HepG2 (cell line): ENCODE data around the gene CSNK1G1. TPM values are rescaled to one million over a fixed set of nuclear protein-coding genes. Genes with fewer than 3 reads are reported as not detected.
A peak's percentile ranks its signal among the peaks of the same experiment; 100 is the strongest.

ENCODE experiments used
- ARNT2 ChIP-seq: sonication (generic); formaldehyde crosslinking; IDR thresholded peaks from 2 replicates; pipeline ENCODE4 v1.8.0; 2022; ENCODE audit warnings: mild to moderate bottlenecking, low read depth, missing genetic modification reagents, moderate library complexity
- CAMTA2 ChIP-seq: sonication (generic); formaldehyde crosslinking; IDR thresholded peaks from 2 replicates; pipeline ENCODE4 v1.4.0; 2020; ENCODE audit warnings: mild to moderate bottlenecking, missing genetic modification reagents, borderline replicate concordance
- DNMT1 ChIP-seq: sonication (generic); formaldehyde crosslinking; IDR thresholded peaks from 2 replicates; pipeline ENCODE4 v1.5.1; 2020; ENCODE audit warnings: mild to moderate bottlenecking, missing genetic modification reagents
- HNRNPL ChIP-seq: fragments of 200-400 bp; formaldehyde crosslinking; IDR thresholded peaks from 2 replicates; pipeline ENCODE4 v1.6.1; 2017; ENCODE audit warnings: mild to moderate bottlenecking, low read depth, low read length
- IRX3 ChIP-seq: sonication (generic); formaldehyde crosslinking; IDR thresholded peaks from 2 replicates; pipeline ENCODE4 v1.8.1; 2023; ENCODE audit warnings: mild to moderate bottlenecking, low read depth, missing genetic modification reagents, borderline replicate concordance
- KDM5B ChIP-seq: sonication (generic); formaldehyde crosslinking; IDR thresholded peaks from 2 replicates; pipeline ENCODE4 v1.4.0; 2020; ENCODE audit warnings: missing genetic modification reagents, mild to moderate bottlenecking, borderline replicate concordance
- MAZ ChIP-seq, 2 experiments: sonication (generic) in 1 of 2; formaldehyde crosslinking in 1 of 2; IDR thresholded peaks; 2 replicates each; pipeline versions ENCODE4 v1.5.0 to v1.6.1; 2012 to 2020; ENCODE audit warnings: low read depth in 2 of 2, mild to moderate bottlenecking in 2 of 2, borderline replicate concordance in 1 of 2, improper control_type of control experiment in 1 of 2, low read length in 1 of 2, missing genetic modification reagents in 1 of 2, moderate library complexity in 1 of 2
- MBNL3 ChIP-seq: fragments of 250-450 bp; sonication (Bioruptor Pico); conservative IDR thresholded peaks from 2 replicates; pipeline ENCODE4 v1.8.0; 2022; ENCODE audit warnings: mild to moderate bottlenecking, inconsistent platforms
- NCOA2 ChIP-seq: sonication (generic); formaldehyde crosslinking; IDR thresholded peaks from 2 replicates; pipeline ENCODE4 v1.8.0; 2022; ENCODE audit warnings: inconsistent platforms
- NR3C1 ChIP-seq: sonication (generic); formaldehyde crosslinking; IDR thresholded peaks from 2 replicates; pipeline ENCODE4 v1.4.0; 2020; ENCODE audit warnings: missing genetic modification reagents
- RFX1 ChIP-seq: fragments of 450-650 bp; IDR thresholded peaks from 2 replicates; pipeline ENCODE4 v1.6.1; 2017
- SAP130 ChIP-seq: IDR thresholded peaks from 2 replicates; pipeline ENCODE4 v1.6.1; 2016; ENCODE audit warnings: low read depth
- SRF ChIP-seq: IDR thresholded peaks from 2 replicates; pipeline ENCODE4 v1.6.1; 2011; ENCODE audit warnings: mild to moderate bottlenecking, low read depth, low read length, moderate library complexity
- SYNCRIP ChIP-seq: fragments of 200-400 bp; formaldehyde crosslinking; IDR thresholded peaks from 2 replicates; pipeline ENCODE4 v1.6.1; 2018; ENCODE audit warnings: mild to moderate bottlenecking, low read depth, low read length; ENCODE audit not compliant: insufficient read depth
- TEAD2 ChIP-seq: sonication (generic); formaldehyde crosslinking; IDR thresholded peaks from 2 replicates; pipeline ENCODE4 v1.9.0; 2021; ENCODE audit warnings: missing genetic modification reagents
- TERF1 ChIP-seq: sonication (generic); formaldehyde crosslinking; IDR thresholded peaks from 2 replicates; pipeline ENCODE4 v1.8.0; 2022; ENCODE audit warnings: mild to moderate bottlenecking, missing genetic modification reagents, moderate library complexity
- ZBTB43 ChIP-seq: sonication (generic); formaldehyde crosslinking; conservative IDR thresholded peaks from 2 replicates; pipeline ENCODE4 v1.4.0; 2020; ENCODE audit warnings: missing genetic modification reagents
- ZFX ChIP-seq: sonication (generic); formaldehyde crosslinking; IDR thresholded peaks from 2 replicates; pipeline ENCODE4 v1.4.0; 2020; ENCODE audit warnings: mild to moderate bottlenecking, low read depth, missing genetic modification reagents, moderate library complexity
- ZIK1 ChIP-seq: sonication (generic); formaldehyde crosslinking; IDR thresholded peaks from 2 replicates; pipeline ENCODE4 v1.5.0; 2020; ENCODE audit warnings: mild to moderate bottlenecking, low read depth, missing genetic modification reagents, borderline replicate concordance
- ZNF205 ChIP-seq: IDR thresholded peaks from 2 replicates; pipeline ENCODE4 v1.6.1; 2018; ENCODE audit warnings: missing biosample characterization, missing genetic modification reagents
- ZNF44 ChIP-seq: sonication (generic); formaldehyde crosslinking; IDR thresholded peaks from 2 replicates; pipeline ENCODE4 v1.5.1; 2020; ENCODE audit warnings: mild to moderate bottlenecking, missing genetic modification reagents
- ZNF552 ChIP-seq: sonication (generic); formaldehyde crosslinking; IDR thresholded peaks from 2 replicates; pipeline ENCODE4 v1.9.0; 2022; ENCODE audit warnings: missing genetic modification reagents, mild to moderate bottlenecking, borderline replicate concordance
- ZNF580 ChIP-seq: IDR thresholded peaks from 2 replicates; pipeline ENCODE4 v1.6.1; 2016; ENCODE audit warnings: low read depth, borderline replicate concordance
- ZNF597 ChIP-seq: sonication (generic); formaldehyde crosslinking; IDR thresholded peaks from 2 replicates; pipeline ENCODE4 v1.5.0; 2020; ENCODE audit warnings: missing genetic modification reagents
- ZNF7 ChIP-seq: IDR thresholded peaks from 2 replicates; pipeline ENCODE4 v1.6.1; 2016; ENCODE audit warnings: missing biosample characterization, missing genetic modification reagents
- ZNF75D ChIP-seq: sonication (generic); formaldehyde crosslinking; IDR thresholded peaks from 2 replicates; pipeline ENCODE4 v1.8.1; 2023; ENCODE audit warnings: missing genetic modification reagents, mild to moderate bottlenecking, borderline replicate concordance
- ZNF784 ChIP-seq: sonication (generic); formaldehyde crosslinking; IDR thresholded peaks from 2 replicates; pipeline ENCODE4 v1.5.1; 2020; ENCODE audit warnings: missing genetic modification reagents, mild to moderate bottlenecking, borderline replicate concordance
- polyA plus RNA-seq, 8 experiments: library from polyadenylated mRNA; depleted of rRNA in 3 of 8; stranded (reverse) in 7 of 8; unstranded in 1 of 8; fragments of >200 nt; fragmentation: Illumina TruSeq in 4 of 8; extraction: Trizol in 4 of 8; gene quantifications; 2 replicates each; pipeline versions ENCODE4 v1.2.1 to v1.2.3, GENCODE V29; 2011 to 2016; ENCODE audit warnings: low read depth in 4 of 8, missing spikeins in 1 of 8, mixed read lengths in 1 of 8; ENCODE audit not compliant: insufficient read depth in 1 of 8
- total RNA-seq, 5 experiments: library from RNA; depleted of rRNA; stranded (reverse); fragments of >200 nt; fragmentation: Illumina TruSeq; extraction: Trizol; gene quantifications; 2 replicates each; pipeline ENCODE4 v1.2.3, GENCODE V29; 2016; ENCODE audit warnings: low read depth in 1 of 5

CSNK1G1 gene
- total and polyA plus RNA-seq, 2 of the 13 experiments (the other 11 are each of a cell fraction or from before 2014, with no cell fraction given): 8.5 to 12.6 TPM

- TF ChIP-seq ZNF552 (CRISPR knock-in tag) (no peak), SAP130 (peak; percentile 97), NCOA2 (peak; percentile 82), DNMT1 (no peak), IRX3 (CRISPR knock-in tag) (no peak), TERF1 (CRISPR knock-in tag) (no peak), MBNL3 (CRISPR knock-in tag) (no peak), RFX1 (no peak), TEAD2 (CRISPR knock-in tag) (no peak), ZNF597 (CRISPR knock-in tag) (no peak), ZNF784 (CRISPR knock-in tag) (0 out of 2 replicates have a peak, but pooled peaks have one; percentile 36), SRF (no peak), KDM5B (no peak), ARNT2 (no peak), ZNF44 (CRISPR knock-in tag) (no peak), NR3C1 (CRISPR knock-in tag) (no peak), ZFX (no peak; the same call in 1 of the 2 replicates), CAMTA2 (no peak), ZNF205 (CRISPR knock-in tag) (peak; percentile 94), ZIK1 (CRISPR knock-in tag) (no peak), HNRNPL (no peak), ZNF580 (CRISPR knock-in tag) (0 out of 2 replicates have a peak, but pooled peaks have one; percentile 24), MAZ (IDR thresholded peaks at IDR 0.05; ENCODE audit: borderline replicate concordance, low read depth, low read length) (no peak), MAZ (CRISPR knock-in tag; IDR thresholded peaks at IDR 0.05; ENCODE audit: low read depth) (no peak), ZNF7 (no peak), SYNCRIP (no peak), ZBTB43 (CRISPR knock-in tag) (no peak), ZNF75D (CRISPR knock-in tag) (no peak)
These were observed 139.1 kb downstream of the CSNK1G1 start (continued) for GRCh38 chr15:64216730-64217428.
